ENCODE measurements around the gene MOG.

Gene MOG

GRCh38 chr6:29675561-29675960, 18.7 kb downstream of the MOG start:
- Histone ChIP-seq H3K27ac (ENCODE audit: low read depth, low read length, poor library complexity, severe bottlenecking) (no peak overlapping the region), H4K20me1 (ENCODE audit: insufficient read depth, low read length) (no peaks in the 10 kb centered on the region), H3K4me1 (ENCODE audit: insufficient read depth, low read length, severe bottlenecking) (no peaks in the 10 kb centered on the region), H3K36me3 (ENCODE audit: insufficient read depth, low read length) (no peaks in the 10 kb centered on the region), H3K4me2 (ENCODE audit: low read length) (no peak overlapping the region), H3K4me3 (ENCODE audit: low read depth, low read length, poor library complexity, severe bottlenecking) (no peak overlapping the region), H3K9ac (ENCODE audit: low read length) (no peak overlapping the region), H3K9me3 (ENCODE audit: low read length) (no peaks in the 10 kb centered on the region), H2AFZ (ENCODE audit: low read length) (no peak overlapping the region), H3K9me2 (ENCODE audit: low read depth, low read length) (no peaks in the 10 kb centered on the region), H3K27me3 (ENCODE audit: insufficient read depth, low read length) (no peaks in the 10 kb centered on the region), H3K79me2 (ENCODE audit: insufficient read depth, low read length) (no peaks in the 10 kb centered on the region), H3F3A (ENCODE audit: insufficient read depth, low read length) (no peaks in the 10 kb centered on the region)
- TF ChIP-seq, protein P1, sequence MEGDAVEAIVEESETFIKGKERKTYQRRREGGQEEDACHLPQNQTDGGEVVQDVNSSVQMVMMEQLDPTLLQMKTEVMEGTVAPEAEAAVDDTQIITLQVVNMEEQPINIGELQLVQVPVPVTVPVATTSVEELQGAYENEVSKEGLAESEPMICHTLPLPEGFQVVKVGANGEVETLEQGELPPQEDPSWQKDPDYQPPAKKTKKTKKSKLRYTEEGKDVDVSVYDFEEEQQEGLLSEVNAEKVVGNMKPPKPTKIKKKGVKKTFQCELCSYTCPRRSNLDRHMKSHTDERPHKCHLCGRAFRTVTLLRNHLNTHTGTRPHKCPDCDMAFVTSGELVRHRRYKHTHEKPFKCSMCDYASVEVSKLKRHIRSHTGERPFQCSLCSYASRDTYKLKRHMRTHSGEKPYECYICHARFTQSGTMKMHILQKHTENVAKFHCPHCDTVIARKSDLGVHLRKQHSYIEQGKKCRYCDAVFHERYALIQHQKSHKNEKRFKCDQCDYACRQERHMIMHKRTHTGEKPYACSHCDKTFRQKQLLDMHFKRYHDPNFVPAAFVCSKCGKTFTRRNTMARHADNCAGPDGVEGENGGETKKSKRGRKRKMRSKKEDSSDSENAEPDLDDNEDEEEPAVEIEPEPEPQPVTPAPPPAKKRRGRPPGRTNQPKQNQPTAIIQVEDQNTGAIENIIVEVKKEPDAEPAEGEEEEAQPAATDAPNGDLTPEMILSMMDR (IDR thresholded peaks at IDR 0.05; ENCODE audit: low read length) = no peak
- no peak for TF ChIP-seq EZH2 (IDR thresholded peaks at IDR 0.05; ENCODE audit: borderline replicate concordance, low read length)

DNA sequence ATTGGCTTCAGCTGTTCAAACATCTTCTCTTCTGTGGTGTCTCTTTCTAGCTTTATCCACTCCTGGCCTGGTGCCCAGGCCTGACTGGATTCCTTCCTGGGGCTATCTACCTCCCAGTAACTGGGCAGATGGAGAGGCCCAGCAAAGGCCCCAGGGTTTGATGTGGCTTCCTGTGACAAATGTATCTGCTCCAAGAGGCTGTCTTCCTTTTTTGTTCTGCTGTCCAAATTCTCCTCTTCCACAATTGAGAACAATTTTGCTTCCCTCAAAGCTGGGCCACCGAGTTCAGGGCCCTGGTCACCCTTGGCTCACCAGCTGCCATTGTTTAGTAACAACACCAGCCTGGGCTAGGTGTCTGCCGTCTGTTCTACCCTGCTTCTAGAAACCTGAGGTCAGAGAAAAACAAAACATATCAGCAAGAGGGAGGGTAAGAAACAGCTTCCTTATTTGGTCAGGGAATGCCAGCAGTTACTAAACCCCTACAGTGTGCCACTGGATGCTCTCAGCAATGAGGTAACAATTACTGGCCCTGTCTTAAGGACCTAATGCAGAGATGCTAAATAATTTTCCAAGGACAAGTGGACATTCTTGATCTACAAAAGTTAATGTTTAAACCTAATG, 20.2 kb downstream of the MOG start:
- Histone ChIP-seq H3K36me3 (ENCODE audit: insufficient read depth, low read length) (no peaks in the 10 kb centered on the region), H3K4me3 (ENCODE audit: low read depth, low read length, poor library complexity, severe bottlenecking) (no peak overlapping the region), H3K27me3 (ENCODE audit: insufficient read depth, low read length) (no peaks in the 10 kb centered on the region), H3K4me1 (ENCODE audit: insufficient read depth, low read length, severe bottlenecking) (no peaks in the 10 kb centered on the region), H3K9ac (ENCODE audit: low read length) (no peak overlapping the region), H4K20me1 (ENCODE audit: insufficient read depth, low read length) (no peaks in the 10 kb centered on the region), H2AFZ (ENCODE audit: low read length) (no peak overlapping the region), H3K9me2 (ENCODE audit: low read depth, low read length) (no peaks in the 10 kb centered on the region), H3K4me2 (ENCODE audit: low read length) (no peak overlapping the region), H3F3A (ENCODE audit: insufficient read depth, low read length) (no peaks in the 10 kb centered on the region), H3K9me3 (ENCODE audit: low read length) (no peaks in the 10 kb centered on the region), H3K27ac (ENCODE audit: low read depth, low read length, poor library complexity, severe bottlenecking) (no peak overlapping the region), H3K79me2 (ENCODE audit: insufficient read depth, low read length) (no peaks in the 10 kb centered on the region)
- TF ChIP-seq EZH2 (IDR thresholded peaks at IDR 0.05; ENCODE audit: borderline replicate concordance, low read length) = no peak
- TF ChIP-seq, protein P1 (IDR thresholded peaks at IDR 0.05; ENCODE audit: low read length) = no peak

- TF ChIP-seq, protein P1 (IDR thresholded peaks at IDR 0.05; ENCODE audit: low read length) = no peak
- no peak for TF ChIP-seq EZH2 (IDR thresholded peaks at IDR 0.05; ENCODE audit: borderline replicate concordance, low read length)
- no peak overlapping the region for H3K4me2 ChIP-seq (ENCODE audit: low read length)
- H3K9me2 ChIP-seq (ENCODE audit: low read depth, low read length) = no peaks in the 10 kb centered on the region
- H3F3A ChIP-seq (ENCODE audit: insufficient read depth, low read length) = no peaks in the 10 kb centered on the region
- H3K79me2 ChIP-seq (ENCODE audit: insufficient read depth, low read length) = no peaks in the 10 kb centered on the region
- H3K9ac ChIP-seq (ENCODE audit: low read length) = no peak overlapping the region
- no peak overlapping the region for H3K4me3 ChIP-seq (ENCODE audit: low read depth, low read length, poor library complexity, severe bottlenecking)
- H3K27me3 ChIP-seq (ENCODE audit: insufficient read depth, low read length) = no peaks in the 10 kb centered on the region
- no peak overlapping the region for H2AFZ ChIP-seq (ENCODE audit: low read length)
- no peaks in the 10 kb centered on the region for H3K9me3 ChIP-seq (ENCODE audit: low read length)
- H3K27ac ChIP-seq (ENCODE audit: low read depth, low read length, poor library complexity, severe bottlenecking) = no peak overlapping the region
- H3K36me3 ChIP-seq (ENCODE audit: insufficient read depth, low read length) = no peaks in the 10 kb centered on the region
- H4K20me1 ChIP-seq (ENCODE audit: insufficient read depth, low read length) = no peaks in the 10 kb centered on the region
- H3K4me1 ChIP-seq (ENCODE audit: insufficient read depth, low read length, severe bottlenecking) = no peaks in the 10 kb centered on the region
These were observed 21.2 kb downstream of the MOG start for GRCh38 chr6:29678114-29678513.

All from OCI-LY1 (cell line).